Stimulated activated CD8-positive, alpha-beta memory T cell treated with anti-CD3 and anti-CD28 coated beads, Interleukin-12 subunit alpha, Interleukin-12 subunit beta, amount 100 ng/mL, for 24 hours (primary cell): ENCODE data around the gene MBOAT2.
"Not testable (repeated sequence)": the region's sequence is repeated elsewhere in the genome, so short reads cannot be mapped to it uniquely, and the experiment has no call there.

Experiments used
- DNase-seq: peaks from one replicate; pipeline ENCODE4 v3.0.0-alpha.2; 2020; ENCODE audit errors: extremely low read depth

The MBOAT2 gene

DNA sequence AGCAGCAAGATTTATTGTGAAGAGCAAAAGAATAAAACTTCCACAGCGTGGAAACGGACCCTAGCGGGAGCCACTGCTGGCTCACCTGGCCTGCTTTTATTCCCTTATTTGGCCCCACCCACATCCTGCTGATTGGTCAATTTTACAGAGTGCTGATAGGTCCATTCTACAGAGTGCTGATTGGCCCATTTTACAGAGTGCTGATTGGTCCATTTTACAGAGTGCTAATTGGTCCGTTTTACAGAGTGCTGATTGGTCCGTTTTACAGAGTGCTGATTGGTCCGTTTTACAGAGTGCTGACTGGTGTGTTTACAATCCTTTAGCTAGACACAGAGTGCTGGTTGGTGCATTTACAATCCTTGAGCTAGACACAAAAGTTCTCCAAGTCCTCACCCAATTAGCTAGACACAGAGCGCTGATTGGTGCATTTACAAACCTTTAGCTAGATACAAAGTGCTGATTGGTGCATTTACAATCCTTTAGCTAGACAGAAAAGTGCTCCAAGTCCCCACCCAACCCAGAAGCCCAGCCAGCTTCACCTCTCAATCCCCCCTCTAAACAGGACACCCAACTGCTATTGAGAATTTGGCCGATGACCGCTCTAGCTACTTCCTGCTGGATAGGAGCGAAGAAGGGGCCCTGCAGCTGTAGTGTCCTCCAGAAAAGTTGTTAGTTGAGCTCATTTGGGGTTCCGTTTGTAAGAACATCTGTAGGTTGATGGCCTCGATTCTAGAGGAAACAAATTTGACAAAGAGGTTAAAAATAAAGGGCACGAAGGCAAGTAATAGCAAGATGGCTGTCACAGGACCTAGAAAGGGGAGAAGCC is 108.2 kb downstream of the MBOAT2 start:
- DNase-seq: not testable (repeated sequence)

DNA sequence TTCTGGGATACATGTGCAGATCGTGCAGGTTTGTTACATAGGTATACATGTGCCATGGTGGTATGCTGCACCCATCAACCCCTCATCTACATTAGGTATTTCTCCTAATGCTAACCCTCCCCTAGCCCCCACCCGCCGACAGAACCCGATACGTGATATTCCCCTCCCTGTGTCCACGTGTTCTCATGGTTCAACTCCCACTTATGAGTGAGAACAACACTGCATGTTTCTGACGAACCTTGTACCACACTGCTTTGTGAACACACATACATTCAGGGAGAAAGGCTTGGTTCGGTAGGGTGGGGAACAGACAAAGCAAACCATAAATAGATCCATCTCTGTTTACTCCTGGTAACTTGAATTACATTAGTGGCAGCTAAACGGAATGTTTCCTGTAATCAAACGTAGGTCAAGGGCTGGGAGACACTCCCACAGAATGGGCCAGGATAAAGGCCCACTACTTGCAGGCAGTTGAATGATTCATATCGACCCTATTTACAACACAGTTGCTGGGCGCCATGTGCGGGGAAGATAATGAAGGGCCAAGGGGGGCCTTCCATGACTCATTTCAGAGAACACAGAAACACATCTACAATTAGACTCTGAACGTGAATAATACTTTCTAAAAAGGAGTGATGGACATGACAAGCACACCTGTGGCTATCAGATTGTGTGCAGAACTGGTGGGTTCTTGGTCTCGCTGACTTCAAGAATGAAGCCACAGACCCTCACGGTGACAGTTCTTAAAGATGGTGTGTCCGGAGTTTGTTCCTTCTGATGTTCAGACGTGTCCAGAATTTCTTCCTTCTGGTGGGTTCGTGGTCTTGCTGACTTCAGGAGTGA is 109.3 kb downstream of the MBOAT2 start:
- DNase-seq: no peak

DNA sequence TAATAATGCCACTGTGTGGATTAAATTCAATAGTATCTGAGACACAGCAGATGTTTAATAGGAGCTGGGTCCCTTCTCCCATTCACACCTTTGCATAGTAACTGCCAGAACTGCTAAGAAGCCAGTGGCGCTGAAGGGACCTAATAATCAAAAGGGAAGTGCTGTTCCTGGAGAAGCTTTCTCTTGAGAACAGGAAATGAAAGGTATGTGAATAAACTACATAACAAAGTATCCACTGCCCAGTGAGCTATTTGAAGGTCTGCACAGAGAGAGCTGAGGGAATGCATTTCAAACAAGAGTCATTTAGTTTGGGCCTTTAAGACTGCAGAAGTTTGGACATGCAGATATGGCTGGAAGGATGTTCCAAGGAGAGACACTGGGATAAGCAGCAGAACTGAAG is 110.0 kb downstream of the MBOAT2 start:
- no peak for DNase-seq

DNA sequence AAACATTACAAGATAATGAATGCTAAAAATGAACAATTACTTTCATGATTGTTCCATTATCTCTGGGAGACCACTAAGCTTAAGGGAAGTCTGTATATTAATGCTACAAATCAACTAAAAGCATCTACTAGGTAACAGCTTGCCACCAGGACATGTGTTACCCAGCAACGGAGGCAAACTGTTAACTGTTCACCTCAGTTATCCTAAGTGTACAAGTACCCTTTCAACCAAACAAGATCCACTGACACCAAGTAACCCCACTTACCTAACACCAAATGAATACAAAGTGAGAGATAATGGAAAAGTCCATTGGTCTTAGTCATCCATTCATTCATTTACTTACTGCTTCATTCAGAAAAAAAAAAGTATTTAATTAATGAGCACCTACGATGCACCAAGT is 111.4 kb downstream of the MBOAT2 start:
- DNase-seq: no peak

DNA sequence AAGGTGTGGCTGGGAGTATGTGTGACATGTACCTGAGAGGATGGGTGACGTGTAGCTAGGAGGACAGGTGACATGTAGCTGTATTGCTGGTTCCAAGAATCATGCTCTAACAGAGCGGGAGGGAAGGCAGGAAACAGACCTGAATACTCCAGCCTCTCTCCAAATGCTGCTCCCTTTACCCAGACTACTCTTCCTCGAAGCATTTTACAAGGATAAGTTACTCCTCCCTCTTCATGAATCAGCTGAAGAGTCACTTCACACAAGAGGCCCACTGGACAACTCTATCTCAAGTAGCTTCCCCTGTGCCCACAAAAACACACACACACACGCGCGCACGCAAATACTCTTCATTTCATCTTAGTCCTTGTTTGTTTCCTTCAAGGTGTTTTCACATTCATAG is 113.5 kb downstream of the MBOAT2 start:
- DNase-seq: no peak

DNA sequence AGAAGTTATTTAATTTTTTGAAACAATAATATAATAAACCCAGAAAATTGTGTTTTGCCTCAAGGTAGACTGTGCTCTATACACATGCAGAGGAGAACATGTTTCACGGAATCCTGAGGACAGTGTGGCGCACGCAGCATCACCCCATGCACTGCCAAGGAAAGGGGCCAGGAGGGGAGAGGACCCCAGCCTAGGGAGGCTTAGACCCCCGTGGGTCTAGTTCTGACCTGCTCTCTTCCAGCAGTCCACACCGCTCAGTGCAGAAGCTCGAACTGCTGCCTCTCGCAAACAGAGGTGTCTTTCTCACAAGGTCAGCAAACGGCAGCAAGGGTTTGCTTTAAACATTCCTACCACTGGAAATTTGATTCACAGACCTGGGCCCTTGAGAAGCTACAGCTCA is 114.5 kb downstream of the MBOAT2 start:
- no peak for DNase-seq

DNA sequence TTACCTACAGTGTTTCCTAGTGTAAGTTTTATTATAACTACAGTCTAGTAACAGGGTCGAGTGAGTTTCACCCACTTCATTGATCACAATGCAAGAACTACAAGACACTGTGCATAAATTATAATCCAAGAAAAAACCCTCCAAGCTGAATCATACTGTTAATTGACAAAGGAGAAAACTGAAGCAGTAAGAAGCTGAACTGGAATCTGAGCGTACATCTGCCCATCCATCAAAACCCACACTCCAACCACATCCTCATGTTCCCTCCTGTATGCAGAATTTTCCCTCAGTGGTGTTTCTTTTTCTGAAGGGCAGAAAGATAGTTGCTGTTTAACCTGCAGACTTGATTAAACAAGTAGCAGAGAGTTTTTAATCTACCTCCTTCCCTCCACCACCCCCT is 116.6 kb downstream of the MBOAT2 start:
- DNase-seq: no peak

DNA sequence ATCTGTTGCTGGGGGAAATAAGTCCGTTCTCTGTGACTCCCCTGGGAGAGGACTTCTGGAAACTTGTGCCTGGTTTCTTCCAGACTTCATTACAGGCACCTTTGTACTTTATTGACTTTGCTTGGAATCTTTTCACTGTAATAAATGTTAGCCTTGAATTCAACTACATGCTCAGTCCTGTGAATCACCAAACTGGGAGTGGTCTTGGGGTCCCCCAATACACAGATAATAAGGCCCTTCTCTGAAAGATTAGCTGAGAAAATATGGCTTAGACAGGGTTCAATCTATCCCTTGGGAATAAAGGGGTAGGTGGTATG is 117.3 kb downstream of the MBOAT2 start:
- DNase-seq: no peak

DNA sequence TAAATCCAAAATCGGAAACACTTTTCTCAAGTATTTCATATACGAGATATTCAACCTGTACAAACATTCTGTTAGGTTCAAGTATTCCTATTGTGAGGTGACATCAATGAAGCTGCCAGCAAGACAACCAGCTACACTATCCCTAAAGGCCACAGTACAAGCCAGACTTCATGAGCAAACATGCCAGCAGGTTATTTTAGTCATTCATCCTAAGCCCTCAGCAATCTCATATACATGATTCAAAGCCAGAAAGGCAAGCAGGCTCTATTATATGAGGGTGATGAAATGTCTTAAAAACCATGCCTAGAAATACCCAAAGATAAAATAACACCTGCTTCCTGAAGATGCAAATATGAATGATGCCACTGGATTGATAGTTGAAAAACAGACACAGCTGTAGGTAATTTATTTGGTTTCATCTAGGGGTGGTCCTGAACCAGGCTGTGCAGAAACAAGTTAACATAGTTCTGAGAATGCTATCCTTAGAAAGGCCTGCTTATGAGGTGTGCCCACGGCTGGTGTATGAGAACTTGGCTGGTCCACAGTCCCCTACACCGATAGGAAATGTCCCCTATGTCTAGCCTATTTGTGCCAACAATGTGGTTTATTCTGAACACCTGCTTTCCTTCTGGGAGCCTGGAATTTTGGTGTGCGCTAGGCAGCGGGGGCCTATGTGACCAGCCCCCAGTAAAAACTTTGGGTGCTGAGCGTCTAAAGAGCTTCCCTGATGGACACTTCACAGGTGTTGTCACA is 117.9 kb downstream of the MBOAT2 start:
- no peak for DNase-seq

DNA sequence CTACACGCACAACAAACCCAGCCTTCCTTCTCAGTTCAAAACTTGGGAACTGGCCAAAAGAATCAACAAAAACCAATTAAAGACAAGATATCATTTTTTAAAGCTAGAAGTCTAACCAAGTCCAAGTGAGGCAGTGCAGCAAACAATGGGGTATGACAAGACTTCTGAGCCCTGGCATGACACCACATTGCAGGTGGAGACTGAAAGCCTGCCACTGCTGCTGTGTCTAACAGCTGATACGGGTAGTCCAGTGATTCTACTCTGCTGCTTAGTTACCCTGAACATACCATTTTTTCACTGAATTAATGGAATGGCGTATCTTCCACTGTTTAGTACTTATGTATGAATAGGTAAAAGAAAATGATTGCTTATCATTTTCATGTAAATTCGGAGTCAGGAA is 118.7 kb downstream of the MBOAT2 start:
- no peak for DNase-seq

DNA sequence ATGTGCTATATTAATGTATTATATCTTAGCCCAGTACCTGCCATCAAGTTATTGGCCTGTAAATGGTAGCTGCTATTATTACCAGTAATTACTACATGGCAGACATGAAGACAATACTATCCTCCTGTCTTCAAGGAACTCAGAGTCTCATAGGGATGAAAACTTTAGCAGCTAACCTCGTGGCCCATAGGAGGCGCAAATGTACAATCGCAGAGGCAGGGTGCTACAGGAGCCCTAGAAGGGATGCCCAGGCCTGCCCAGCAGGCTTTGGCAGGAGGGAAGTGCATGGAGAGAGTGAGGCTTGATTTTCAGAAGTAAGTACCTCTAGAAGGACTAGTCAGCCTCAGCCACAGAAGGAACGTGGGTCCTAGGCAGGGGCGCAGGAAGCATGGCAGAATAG is 121.4 kb downstream of the MBOAT2 start:
- DNase-seq: no peak

DNA sequence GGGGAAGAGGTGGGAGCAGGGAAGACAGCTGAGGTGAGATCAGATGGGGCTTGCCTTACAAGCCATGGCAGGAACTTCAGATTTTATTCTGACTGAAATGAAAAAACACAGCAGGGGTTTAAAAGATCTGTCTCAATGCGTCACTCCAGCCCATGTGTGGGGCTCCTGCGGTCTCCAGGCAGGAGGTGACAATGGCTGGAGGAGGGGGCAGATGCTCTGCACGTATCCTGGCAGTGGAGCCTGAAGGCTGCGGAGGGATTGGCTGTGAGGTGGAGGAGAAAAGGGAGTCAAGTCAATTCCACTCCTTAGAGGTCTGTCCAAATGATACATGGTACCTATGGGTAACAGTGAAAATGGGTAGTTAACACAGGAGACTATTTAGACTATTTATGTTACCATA is 125.6 kb downstream of the MBOAT2 start:
- DNase-seq: no peak

DNA sequence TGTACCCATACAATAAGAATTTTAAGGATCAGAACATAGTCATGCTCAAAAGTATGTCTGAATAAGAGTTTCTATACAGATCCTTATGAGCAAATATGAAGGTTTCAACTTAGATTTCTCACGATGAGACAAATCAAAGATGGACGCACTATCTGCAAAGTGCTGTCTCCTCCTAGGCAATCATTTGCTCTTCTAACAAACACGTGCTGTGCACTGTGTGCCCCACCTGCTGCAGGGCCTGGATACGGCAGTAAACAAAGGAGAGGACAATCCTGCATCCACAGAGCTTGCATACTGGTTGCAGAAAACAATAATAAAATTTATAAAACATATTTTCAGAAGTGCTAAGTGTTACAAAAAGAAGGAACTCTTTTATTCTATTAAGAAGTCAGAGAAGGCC is 126.2 kb downstream of the MBOAT2 start:
- no peak for DNase-seq

DNA sequence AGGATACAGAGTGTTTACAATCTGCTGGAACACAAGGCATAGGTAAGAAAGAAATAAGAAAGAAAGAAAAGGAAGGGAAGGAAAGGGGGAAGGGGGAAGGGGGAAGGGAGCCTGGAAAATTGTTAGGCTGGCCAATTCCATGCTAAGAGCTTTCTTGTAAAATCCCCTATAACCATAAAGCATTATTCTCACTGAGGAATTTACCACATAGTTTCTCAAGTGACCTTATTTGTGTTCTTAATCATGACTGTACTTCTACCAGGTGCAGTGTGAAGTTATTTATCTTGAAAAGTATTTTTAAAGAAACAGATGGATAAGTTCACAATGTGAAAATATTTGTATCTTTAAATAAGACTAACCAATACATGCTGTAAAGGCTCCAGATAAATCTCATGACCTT is 126.9 kb downstream of the MBOAT2 start:
- DNase-seq: no peak

DNA sequence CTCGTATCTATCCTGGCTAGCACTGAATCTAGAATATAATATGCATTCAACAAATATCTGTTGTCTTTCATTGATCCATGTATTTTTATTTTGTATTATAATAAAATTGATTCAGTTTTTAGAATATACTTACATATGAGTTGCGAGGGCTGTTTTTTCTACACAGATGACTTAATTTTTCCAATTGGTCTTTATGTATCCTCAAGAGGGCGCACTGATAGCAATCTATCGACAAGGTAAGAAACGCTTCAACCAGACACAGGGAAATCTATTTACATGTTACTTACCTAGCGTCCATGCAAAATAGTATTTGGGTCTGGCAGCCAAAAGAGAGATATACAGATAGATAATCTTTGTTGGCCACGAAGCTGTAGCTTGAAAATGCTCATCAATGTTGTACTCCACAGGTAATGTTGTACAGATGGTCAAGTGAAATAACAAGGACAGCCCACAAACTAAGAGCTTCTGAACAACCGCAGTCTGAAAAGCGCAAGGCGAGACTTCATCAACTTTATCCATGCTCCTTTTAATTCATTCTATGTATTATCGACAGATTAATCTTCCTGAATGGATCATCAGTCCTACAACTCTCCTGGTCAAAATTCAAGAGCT is 130.6 kb downstream of the MBOAT2 start:
- DNase-seq: no peak

DNA sequence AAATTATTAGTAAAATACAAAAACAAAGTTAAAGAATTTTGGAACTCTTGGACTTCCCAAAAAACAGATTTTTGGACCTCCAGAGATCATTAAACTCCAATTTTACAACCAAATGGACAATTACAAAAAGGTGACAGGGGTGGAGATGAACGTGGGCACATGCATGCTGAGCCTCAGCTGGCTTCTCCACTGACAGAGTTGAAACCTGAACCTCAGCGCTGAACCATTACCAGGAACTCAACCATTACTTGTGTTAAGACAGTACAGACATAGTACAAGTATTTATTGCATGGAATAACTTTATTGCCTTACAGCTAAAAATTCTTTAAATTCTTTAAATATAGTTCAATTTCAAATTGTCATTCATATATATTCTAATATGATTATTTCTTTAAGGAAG is 133.0 kb downstream of the MBOAT2 start:
- DNase-seq: no peak

DNA sequence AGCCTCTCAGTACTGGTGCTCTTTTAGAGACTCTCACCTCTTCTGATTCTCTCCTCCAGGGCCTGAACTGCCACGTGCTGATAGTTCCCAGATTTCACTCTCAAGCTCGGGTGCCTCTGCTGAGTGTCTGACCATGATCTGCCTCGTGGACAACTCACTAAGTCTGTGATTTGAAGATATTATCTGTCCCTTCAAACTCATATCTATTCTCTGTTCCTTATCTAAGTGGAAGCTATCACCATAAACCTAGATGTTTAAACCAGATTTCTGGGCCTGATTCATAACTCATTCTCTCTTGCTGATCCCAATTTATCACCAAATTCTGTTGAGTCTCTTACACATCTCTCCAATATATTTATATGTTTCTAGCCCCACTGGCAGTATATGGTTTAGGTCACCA is 136.1 kb downstream of the MBOAT2 start:
- DNase-seq: no peak

DNA sequence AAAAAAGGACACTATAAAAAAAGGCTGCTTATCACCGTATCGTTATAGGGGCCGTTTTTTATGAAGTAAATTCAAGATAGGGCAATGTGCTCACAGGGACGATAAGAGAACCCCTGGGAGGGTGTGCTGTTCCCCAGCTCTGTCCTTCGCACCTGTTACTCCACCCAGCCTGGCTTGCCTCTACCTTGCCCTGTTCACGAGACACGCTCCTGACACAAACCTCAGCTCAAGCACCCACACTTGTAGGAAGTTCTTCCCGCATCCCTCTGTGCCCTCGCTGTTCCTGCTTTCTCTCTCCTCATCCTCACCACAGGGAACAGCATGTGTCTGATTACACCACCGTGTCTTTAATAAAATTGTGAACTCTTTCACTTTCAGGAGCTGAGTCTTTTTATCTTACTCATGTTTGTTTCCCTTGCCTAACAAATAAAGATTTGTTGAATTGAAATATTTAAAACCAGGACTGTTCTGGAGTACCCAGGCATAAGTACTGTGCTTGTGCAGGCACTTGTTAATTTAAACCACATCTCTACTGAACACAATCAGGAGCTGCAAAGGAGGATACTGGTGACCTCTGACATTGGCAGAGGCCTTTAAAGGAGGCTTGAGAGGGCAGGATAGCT is 140.0 kb downstream of the MBOAT2 start:
- no peak for DNase-seq

DNA sequence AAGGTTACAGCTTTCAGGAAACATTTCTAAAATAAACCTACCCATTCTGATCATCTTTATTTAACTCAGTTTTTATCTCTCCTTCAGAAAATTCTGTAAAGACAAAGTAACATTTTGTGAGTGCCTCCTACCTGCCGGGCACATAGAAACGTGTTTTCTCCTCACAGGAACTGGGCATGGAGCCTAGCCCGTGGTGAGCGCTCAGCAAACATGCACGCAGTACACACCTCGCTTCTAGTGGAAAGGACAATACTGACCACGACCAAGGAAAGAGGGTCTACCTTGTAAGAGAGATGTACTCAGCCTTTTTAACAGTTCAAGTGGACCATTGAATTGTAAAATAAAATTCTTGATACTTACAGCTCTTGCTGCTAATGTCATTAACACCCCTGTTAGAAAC is 141.3 kb downstream of the MBOAT2 start:
- DNase-seq: no peak

DNA sequence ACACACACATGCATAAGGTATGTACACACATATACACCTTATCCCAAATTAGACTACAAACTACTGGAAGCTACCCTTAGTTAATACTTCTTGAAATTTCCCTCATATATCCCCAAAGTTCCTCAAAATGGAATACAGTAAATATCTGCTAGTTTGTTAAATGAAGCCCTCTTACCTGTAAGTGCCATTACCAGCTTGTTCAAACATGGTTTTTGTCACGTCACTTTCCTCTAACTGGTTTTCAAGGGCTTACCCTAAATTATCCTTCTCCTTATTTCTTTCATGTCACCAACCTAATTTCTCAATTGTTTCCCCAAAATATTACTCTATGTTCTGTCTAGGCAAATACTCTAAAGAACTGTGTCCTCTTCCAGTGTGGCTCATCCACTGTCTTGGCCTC is 141.7 kb downstream of the MBOAT2 start:
- no peak for DNase-seq

DNA sequence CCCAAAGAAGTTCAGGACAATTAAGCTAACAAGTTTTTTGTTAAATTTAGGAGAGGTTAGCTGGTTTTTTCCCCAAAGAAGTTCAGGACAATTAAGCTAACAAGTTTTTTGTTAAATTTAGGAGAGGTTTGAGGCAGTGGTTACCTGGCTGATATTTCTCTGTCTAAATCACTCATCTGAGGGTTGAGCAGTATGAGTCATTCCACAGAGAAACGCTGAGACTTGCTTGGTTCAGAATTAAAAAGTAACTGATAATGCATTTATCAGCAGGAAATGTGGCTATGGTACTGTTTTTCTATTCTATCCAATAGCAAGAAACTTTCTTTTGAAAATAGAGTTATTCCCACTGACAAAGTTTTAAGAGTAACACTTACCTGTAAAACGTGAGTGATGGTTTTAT is 143.2 kb downstream of the MBOAT2 start:
- DNase-seq: no peak

DNA sequence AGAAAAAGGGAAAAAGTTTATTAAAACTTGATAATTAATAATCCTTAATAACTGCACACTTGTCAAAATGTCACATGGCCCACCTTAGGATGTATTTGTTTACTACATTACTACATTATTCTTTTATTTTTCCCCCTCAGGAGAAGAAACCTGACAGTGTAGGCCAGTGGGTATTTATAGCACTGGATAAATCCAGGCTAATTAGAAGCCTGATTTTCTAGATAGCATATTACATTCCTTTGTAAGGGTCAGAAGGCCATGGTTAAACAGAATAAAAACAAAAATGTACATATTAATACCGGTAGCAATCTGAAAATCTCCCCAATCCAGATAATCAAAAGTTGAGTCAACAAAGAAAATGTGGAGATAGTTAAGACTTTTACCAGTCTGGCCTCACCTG is 144.6 kb downstream of the MBOAT2 start:
- DNase-seq: no peak
